Adrenal gland (tissue), 5 donors: ENCODE data around the gene DNMT1.

Experiments used
- CTCF ChIP-seq, 6 experiments: fragments of 450-650 bp in 4 of 6; fragments of 200-600 bp in 2 of 6; sonication (generic) in 1 of 6; IDR thresholded peaks; 1 replicate in 5 of 6; 2 replicates in 1 of 6; pipeline versions ENCODE4 v1.5.1 to v1.8.0; 2016 to 2021; ENCODE audit warnings: antibody characterized with exemption in 6 of 6, mild to moderate bottlenecking in 2 of 6, moderate library complexity in 1 of 6
- POLR2A ChIP-seq, 2 donors: fragments of 450-650 bp; IDR thresholded peaks; one replicate each; pipeline ENCODE4 v1.6.1; 2017; ENCODE audit warnings: antibody characterized with exemption in 2 of 2, mild to moderate bottlenecking in 2 of 2, moderate library complexity in 1 of 2
- donor health status: DM: no; HTN: no; CAD: no.

- TF ChIP-seq CTCF (IDR thresholded peaks at IDR 0.05) = no peak
- TF ChIP-seq POLR2A (IDR thresholded peaks at IDR 0.05) = no peak
Measured at GRCh38 chr19:10132905-10133304, 61.8 kb downstream of the DNMT1 start.
